Stomach (tissue), 4 donors: ENCODE data around the gene RAC3.

Source experiments
- POLR2A ChIP-seq, 4 donors: fragments of 450-650 bp; IDR thresholded peaks; one replicate each; pipeline ENCODE4 v1.6.1; 2016; ENCODE audit warnings: antibody characterized with exemption in 4 of 4, control low read depth in 2 of 4, mild to moderate bottlenecking in 1 of 4, moderate library complexity in 1 of 4
- TF ChIP-seq, protein P1 (sequence below), 7 experiments: fragments of 450-650 bp in 4 of 7; fragments of 200-600 bp in 3 of 7; sonication (generic) in 3 of 7; IDR thresholded peaks; one replicate each; pipeline ENCODE4 v1.5.1; 2016 to 2019; ENCODE audit warnings: antibody characterized with exemption in 7 of 7, control low read depth in 2 of 7, mild to moderate bottlenecking in 1 of 7

DNA sequence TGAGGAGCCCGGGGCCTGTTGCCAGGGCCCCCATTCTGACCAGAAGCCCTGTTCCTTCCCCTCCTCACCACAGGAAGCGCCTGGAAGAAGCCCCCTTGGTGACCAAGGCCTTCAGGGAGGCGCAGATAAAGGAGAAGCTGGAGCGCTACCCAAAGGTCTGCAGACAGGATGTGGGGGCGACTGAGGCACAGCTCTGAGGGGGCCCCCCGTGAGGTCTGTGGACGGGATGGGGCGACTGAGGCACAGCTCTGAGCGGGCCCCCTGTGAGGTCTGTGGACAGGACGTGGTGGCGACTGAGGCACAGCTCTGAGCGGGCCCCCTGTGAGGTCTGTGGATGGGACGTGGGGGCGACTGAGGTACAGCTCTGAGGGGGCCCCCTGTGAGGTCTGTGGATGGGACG, 22.1 kb upstream of the RAC3 start:
- no peak for TF ChIP-seq POLR2A (IDR thresholded peaks at IDR 0.05)
- TF ChIP-seq, protein P1, sequence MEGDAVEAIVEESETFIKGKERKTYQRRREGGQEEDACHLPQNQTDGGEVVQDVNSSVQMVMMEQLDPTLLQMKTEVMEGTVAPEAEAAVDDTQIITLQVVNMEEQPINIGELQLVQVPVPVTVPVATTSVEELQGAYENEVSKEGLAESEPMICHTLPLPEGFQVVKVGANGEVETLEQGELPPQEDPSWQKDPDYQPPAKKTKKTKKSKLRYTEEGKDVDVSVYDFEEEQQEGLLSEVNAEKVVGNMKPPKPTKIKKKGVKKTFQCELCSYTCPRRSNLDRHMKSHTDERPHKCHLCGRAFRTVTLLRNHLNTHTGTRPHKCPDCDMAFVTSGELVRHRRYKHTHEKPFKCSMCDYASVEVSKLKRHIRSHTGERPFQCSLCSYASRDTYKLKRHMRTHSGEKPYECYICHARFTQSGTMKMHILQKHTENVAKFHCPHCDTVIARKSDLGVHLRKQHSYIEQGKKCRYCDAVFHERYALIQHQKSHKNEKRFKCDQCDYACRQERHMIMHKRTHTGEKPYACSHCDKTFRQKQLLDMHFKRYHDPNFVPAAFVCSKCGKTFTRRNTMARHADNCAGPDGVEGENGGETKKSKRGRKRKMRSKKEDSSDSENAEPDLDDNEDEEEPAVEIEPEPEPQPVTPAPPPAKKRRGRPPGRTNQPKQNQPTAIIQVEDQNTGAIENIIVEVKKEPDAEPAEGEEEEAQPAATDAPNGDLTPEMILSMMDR (IDR thresholded peaks at IDR 0.05) = no peak
